B cell (primary cell): ENCODE measurements around the gene TSPAN1. TPM values are rescaled to one million over a fixed set of nuclear protein-coding genes. Genes with fewer than 3 reads are reported as not detected.

ENCODE experiments used
- ATAC-seq: fragments of 200-7000 bp; cut with Tn5 transposase; one replicate; pipeline ENCODE4 v1.10.0; 2021; ENCODE audit warnings: low read depth, mild to moderate bottlenecking, moderate number of reproducible peaks, moderate library complexity
- CTCF ChIA-PET: fragments of 350-600 bp; sonication (Branson Sonifier 250); formaldehyde crosslinking; loops from one replicate; lab custom pipeline; 2021; ENCODE audit warnings: antibody characterized with exemption, inconsistent platforms; lab: Charles Lee
- POLR2A ChIA-PET: fragments of 350-600 bp; sonication (Branson Sonifier 250); formaldehyde crosslinking; loops from one replicate; lab custom pipeline; 2021; ENCODE audit warnings: antibody characterized with exemption; lab: Charles Lee
- DNase-seq: peaks from one replicate; pipeline ENCODE4 v3.0.0; 2013
- H2AFZ ChIP-seq: 2 replicates; pipeline ENCODE4 v1.6.1; 2012; ENCODE audit warnings: mild to moderate bottlenecking, low read depth, low read length; ENCODE audit not compliant: insufficient read depth, poor library complexity, severe bottlenecking
- H3K27ac ChIP-seq, 2 donors: 1 replicate in 1 of 2; 2 replicates in 1 of 2; pipeline ENCODE4 v1.5.1; 2012 to 2013; ENCODE audit warnings: low read length in 2 of 2, mild to moderate bottlenecking in 2 of 2, moderate library complexity in 1 of 2
- H3K27me3 ChIP-seq, 4 experiments: fragments of 200-600 bp in 1 of 4; sonication (generic) in 1 of 4; replicated peaks in 1 of 4; 1 replicate in 2 of 4; 2 replicates in 2 of 4; pipeline versions ENCODE4 v1.6.1 to v1.7.0; 2013 to 2016; ENCODE audit warnings: low read length in 3 of 4, mild to moderate bottlenecking in 2 of 4, mixed read lengths in 1 of 4, moderate library complexity in 1 of 4; ENCODE audit not compliant: insufficient read depth in 4 of 4, control insufficient read depth in 3 of 4; ENCODE audit errors: control extremely low read depth in 1 of 4
- H3K36me3 ChIP-seq, 2 experiments: replicated peaks in 1 of 2; 1 replicate in 1 of 2; 2 replicates in 1 of 2; pipeline versions ENCODE4 v1.6.1 to v1.7.1; 2013; ENCODE audit warnings: low read length in 1 of 2; ENCODE audit not compliant: insufficient read depth in 2 of 2, control insufficient read depth in 1 of 2; ENCODE audit errors: control extremely low read depth in 1 of 2, extremely low read depth in 1 of 2
- H3K4me1 ChIP-seq, 2 donors: fragments of 200-600 bp in 1 of 2; sonication (generic) in 1 of 2; 1 replicate in 1 of 2; 2 replicates in 1 of 2; pipeline versions ENCODE4 v1.5.1 to v1.6.1; 2013 to 2017; ENCODE audit warnings: low read length in 2 of 2; ENCODE audit not compliant: control insufficient read depth in 2 of 2, insufficient read depth in 2 of 2
- H3K4me2 ChIP-seq: replicated peaks from 2 replicates; pipeline ENCODE3; 2012; ENCODE audit warnings: mild to moderate bottlenecking, low read depth, low read length; ENCODE audit not compliant: poor library complexity, severe bottlenecking
- H3K4me3 ChIP-seq, 5 experiments: fragments of 200-600 bp in 1 of 5; sonication (generic) in 1 of 5; 1 replicate in 3 of 5; 2 replicates in 2 of 5; pipeline versions ENCODE4 v1.5.1 to v1.7.0; 2011 to 2016; ENCODE audit warnings: low read length in 4 of 5, mild to moderate bottlenecking in 4 of 5, low read depth in 2 of 5, control low read depth in 1 of 5, moderate library complexity in 1 of 5; ENCODE audit not compliant: insufficient read depth in 1 of 5; ENCODE audit errors: control extremely low read depth in 1 of 5, extremely low read depth in 1 of 5
- H3K79me2 ChIP-seq: fragments of 200-600 bp; sonication (generic); one replicate; pipeline ENCODE4 v1.6.0; 2016; ENCODE audit warnings: low read length; ENCODE audit not compliant: control insufficient read depth, insufficient read depth
- H3K9ac ChIP-seq: fragments of 200-600 bp; sonication (generic); 2 replicates; pipeline ENCODE4 v1.6.1; 2017; ENCODE audit warnings: mild to moderate bottlenecking, low read length, moderate library complexity
- H3K9me3 ChIP-seq, 3 donors: one replicate each; pipeline versions ENCODE4 v1.6.1 to v1.7.1; 2013; ENCODE audit warnings: low read length in 2 of 3; ENCODE audit not compliant: control insufficient read depth in 2 of 3, insufficient read depth in 1 of 3; ENCODE audit errors: control extremely low read depth in 1 of 3
- H4K20me1 ChIP-seq: 2 replicates; pipeline ENCODE4 v1.6.0; 2012; ENCODE audit warnings: mild to moderate bottlenecking, low read length; ENCODE audit not compliant: insufficient read depth, control insufficient read depth, poor library complexity, severe bottlenecking
- H3K27ac Mint-ChIP-seq: one replicate; pipeline ENCODE4 v1.8.0; 2021; ENCODE audit warnings: mixed read lengths
- H3K27me3 Mint-ChIP-seq: one replicate; pipeline ENCODE4 v1.8.0; 2021; ENCODE audit warnings: mixed read lengths
- H3K4me1 Mint-ChIP-seq: one replicate; pipeline ENCODE4 v1.8.0; 2021; ENCODE audit warnings: mixed read lengths
- H3K4me3 Mint-ChIP-seq: one replicate; pipeline ENCODE4 v1.8.0; 2021; ENCODE audit warnings: mixed read lengths
- H3K9me3 Mint-ChIP-seq: one replicate; pipeline ENCODE4 v1.8.0; 2022; ENCODE audit warnings: mixed read lengths; ENCODE audit not compliant: insufficient read depth
- CTCF ChIP-seq: fragments of 200-600 bp; IDR thresholded peaks from one replicate; pipeline ENCODE4 v1.8.0; 2022; ENCODE audit warnings: antibody characterized with exemption, mild to moderate bottlenecking
- EZH2 ChIP-seq: IDR thresholded peaks from 2 replicates; pipeline ENCODE4 v1.6.1; 2012; ENCODE audit warnings: borderline replicate concordance, low read depth, mild to moderate bottlenecking, moderate library complexity, low read length; ENCODE audit not compliant: insufficient read depth, poor library complexity, severe bottlenecking
- WGBS: methylation state at CpG from one replicate; pipeline ENCODE4 v1.1.5; 2013; ENCODE audit warnings: missing lambda C conversion rate; ENCODE audit not compliant: insufficient coverage; 5-methylcytosine and 5-hydroxymethylcytosine counted together
- intact Hi-C: fragments of 100-400 bp; cut with micrococcal nuclease; formaldehyde crosslinking; loops from one replicate; pipeline ENCODE4 v1.10.0; 2022
- polyA plus RNA-seq: library from polyadenylated mRNA; depleted of rRNA; stranded (reverse); fragments of >200 nt; gene quantifications from 2 replicates; pipeline ENCODE4 v1.2.3, GENCODE V29; 2012
- total RNA-seq, 2 donors: library from RNA; stranded (reverse); fragments of 120-200 nt in 1 of 2; gene quantifications; 1 replicate in 1 of 2; 2 replicates in 1 of 2; pipeline versions ENCODE4 v1.2.3 to v1.2.4, GENCODE V29; 2013 to 2022

TSPAN1 gene
- total and polyA plus RNA-seq, 2 donors (not counting 1 experiment from before 2014, with no cell fraction given), result not detected

DNA sequence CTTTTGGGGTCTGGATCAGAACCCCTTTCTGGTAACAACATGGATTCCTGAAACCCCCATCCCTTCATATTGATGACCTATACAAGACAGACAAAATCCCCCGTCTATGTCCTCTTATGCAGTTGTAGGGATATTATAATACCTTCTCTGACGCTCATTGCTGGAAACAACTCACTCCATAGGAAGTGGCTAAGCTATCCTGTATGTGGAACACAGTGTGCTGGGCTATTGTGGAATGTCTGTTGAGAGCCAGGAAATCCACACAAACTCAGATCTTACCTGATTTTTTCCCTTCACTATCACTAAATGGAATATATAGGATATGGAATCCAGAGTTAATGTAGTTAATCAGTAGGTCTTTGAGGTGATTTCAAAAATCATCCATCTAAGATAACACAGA lies 24.8 kb upstream of the TSPAN1 start:
- intact Hi-C loops, result no loop called here
- CTCF ChIA-PET, result interaction anchor here (1.0 kb wide), 1 partner anchor 26 kb away, joined by 3 read pairs; no protein-coding TSS in a partner anchor
- no peaks in the 10 kb centered on the region for H3K9me3 Mint-ChIP-seq
- no peak for TF ChIP-seq EZH2
- TF ChIP-seq CTCF, result no peak
- no peaks in the 10 kb centered on the region for H3K27me3 ChIP-seq
- no peak overlapping the region for H2AFZ ChIP-seq
- no peak overlapping the region for H3K27ac Mint-ChIP-seq
- no peak overlapping the region for H3K9ac ChIP-seq
- no peaks in the 10 kb centered on the region for H3K79me2 ChIP-seq
- H3K4me1 Mint-ChIP-seq, result no peaks in the 10 kb centered on the region
- H3K4me3 Mint-ChIP-seq, result no peak overlapping the region
- POLR2A ChIA-PET, result no interaction called here
- ATAC-seq (no peak), DNase-seq (no peak)
- no peaks in the 10 kb centered on the region for H3K4me1 ChIP-seq
- peaks cover 3% of the 10 kb centered on the region for H3K27me3 Mint-ChIP-seq
- no CpG with 5 or more reads among the region's 2 CpGs for WGBS
- no peak overlapping the region for H3K4me2 ChIP-seq
- no peak overlapping the region for H3K4me3 ChIP-seq
- no peaks in the 10 kb centered on the region for H3K36me3 ChIP-seq
- no peak overlapping the region for H3K27ac ChIP-seq
- peaks cover 0 to 3% (median 0%) of the 10 kb centered on the region in 3 donors for H3K9me3 ChIP-seq
- no peaks in the 10 kb centered on the region for H4K20me1 ChIP-seq

DNA sequence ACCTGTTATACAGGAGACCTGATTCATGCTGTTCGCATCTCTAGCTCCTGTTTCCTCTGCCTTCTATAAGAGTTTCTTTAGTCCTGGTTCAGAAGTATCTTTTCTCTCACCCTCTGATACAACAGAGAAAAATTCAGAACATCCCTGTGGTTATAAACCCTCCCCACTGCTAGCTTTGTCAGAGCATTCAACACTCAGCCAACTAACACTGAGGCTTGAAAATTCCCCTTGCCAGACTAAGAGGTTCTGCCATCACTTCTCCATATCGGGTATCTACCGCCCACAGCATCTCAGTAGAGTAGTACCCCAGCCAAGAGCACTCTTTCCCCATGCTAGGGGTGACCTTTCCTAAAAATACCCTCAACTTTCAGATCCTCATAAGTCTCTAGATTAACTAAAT lies 22.9 kb upstream of the TSPAN1 start:
- no peak overlapping the region for H2AFZ ChIP-seq
- no peaks in the 10 kb centered on the region for H3K4me1 ChIP-seq
- H3K27me3 Mint-ChIP-seq, result peaks cover 3% of the 10 kb centered on the region
- intact Hi-C loops, result no loop called here
- no peaks in the 10 kb centered on the region for H3K27me3 ChIP-seq
- CTCF ChIA-PET, result no interaction called here
- no peaks in the 10 kb centered on the region for H3K9me3 Mint-ChIP-seq
- no peak for DNase-seq
- whole genome bisulfite sequencing, result 67% methylated on average over 3 of the region's 3 CpGs
- H3K4me3 Mint-ChIP-seq, result no peak overlapping the region
- H3K4me3 ChIP-seq, result no peak overlapping the region
- H3K27ac Mint-ChIP-seq, result no peak overlapping the region
- H4K20me1 ChIP-seq, result no peaks in the 10 kb centered on the region
- H3K4me2 ChIP-seq, result no peak overlapping the region
- peaks cover 0 to 3% (median 0%) of the 10 kb centered on the region in 3 donors for H3K9me3 ChIP-seq
- no peak overlapping the region for H3K27ac ChIP-seq
- H3K36me3 ChIP-seq, result no peaks in the 10 kb centered on the region
- no peaks in the 10 kb centered on the region for H3K4me1 Mint-ChIP-seq
- H3K79me2 ChIP-seq, result no peaks in the 10 kb centered on the region
- no peak overlapping the region for H3K9ac ChIP-seq
- no peak for ATAC-seq
- POLR2A ChIA-PET, result no interaction called here
- TF ChIP-seq EZH2, result no peak
- TF ChIP-seq CTCF, result no peak
